ENCODE measurements around the gene ZNF831. TPM values are rescaled to one million over a fixed set of nuclear protein-coding genes. Genes with fewer than 3 reads are reported as not detected.

The ZNF831 gene
- total RNA-seq, 4 donors from 2014 or later: 0.20 to 0.30 (median 0.24) TPM

DNA sequence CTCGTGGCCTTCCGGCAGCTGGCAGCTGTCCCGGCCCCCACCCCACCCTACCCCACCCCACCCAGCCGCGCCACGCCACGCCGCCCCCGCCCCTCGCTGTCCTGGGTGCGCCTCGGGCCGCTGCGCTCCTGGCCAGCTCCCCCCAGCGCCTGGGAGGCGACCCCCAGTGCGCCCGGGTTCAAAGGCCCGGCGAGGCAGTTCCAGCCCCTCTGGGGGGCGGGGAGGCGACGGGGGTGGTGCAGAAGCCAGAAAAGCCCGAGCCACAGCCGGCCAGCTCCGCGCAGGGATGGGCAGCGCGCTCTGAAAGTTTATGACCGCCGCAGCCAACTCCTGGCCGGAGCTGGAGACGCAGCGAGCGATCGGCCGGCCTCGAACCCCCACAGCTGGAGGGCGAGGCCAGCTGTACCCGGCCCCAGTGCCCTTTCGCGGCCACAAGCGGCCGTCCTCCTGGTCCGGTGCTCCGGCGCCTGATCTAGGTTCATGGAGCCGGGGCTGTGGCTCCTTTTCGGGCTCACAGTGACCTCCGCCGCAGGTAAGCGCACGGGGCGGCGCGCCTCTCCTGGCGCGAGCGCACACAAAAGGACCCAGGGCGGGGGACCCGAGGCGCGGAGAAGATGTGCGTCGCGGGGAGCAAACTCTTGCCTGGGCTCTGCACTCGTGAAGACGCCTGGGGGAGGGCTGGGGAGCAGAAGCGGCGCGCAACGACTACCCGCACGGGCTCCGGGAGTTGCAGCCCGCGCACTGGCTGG lies 136.9 kb downstream of the ZNF831 start, which contains the start of gene EDN3:
TSS of gene EDN3 (plus strand) at position 279 of the 749 bp plus-strand sequence. CDS start at position 481, 202 bp downstream.
- intact Hi-C loops (cut with DNase I; ENCODE audit: low total_unique reads): no loop called here

DNA sequence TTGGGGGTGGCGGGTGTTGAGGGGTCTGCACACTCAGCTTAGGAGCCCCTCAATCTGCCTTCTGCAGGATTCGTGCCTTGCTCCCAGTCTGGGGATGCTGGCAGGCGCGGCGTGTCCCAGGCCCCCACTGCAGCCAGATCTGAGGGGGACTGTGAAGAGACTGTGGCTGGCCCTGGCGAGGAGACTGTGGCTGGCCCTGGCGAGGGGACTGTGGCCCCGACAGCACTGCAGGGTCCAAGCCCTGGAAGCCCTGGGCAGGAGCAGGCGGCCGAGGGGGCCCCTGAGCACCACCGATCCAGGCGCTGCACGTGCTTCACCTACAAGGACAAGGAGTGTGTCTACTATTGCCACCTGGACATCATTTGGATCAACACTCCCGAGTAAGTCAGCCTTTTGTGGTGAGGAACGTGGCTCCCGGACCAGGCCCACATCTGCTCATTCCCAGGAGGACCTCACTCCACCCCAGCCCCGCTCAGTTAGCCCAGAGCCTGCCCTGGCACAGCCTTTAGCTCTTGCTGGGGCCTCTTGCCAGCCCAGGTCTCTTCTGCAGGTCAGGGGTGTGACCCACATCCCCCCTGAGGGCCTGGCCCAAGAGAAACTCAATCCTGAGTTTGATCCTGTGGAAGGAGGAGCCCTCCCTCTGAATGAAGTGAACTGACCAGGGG lies 137.9 kb downstream of the ZNF831 start:
- no peak for TF ChIP-seq POLR2A (IDR thresholded peaks at IDR 0.05)
- TF ChIP-seq, protein P1, sequence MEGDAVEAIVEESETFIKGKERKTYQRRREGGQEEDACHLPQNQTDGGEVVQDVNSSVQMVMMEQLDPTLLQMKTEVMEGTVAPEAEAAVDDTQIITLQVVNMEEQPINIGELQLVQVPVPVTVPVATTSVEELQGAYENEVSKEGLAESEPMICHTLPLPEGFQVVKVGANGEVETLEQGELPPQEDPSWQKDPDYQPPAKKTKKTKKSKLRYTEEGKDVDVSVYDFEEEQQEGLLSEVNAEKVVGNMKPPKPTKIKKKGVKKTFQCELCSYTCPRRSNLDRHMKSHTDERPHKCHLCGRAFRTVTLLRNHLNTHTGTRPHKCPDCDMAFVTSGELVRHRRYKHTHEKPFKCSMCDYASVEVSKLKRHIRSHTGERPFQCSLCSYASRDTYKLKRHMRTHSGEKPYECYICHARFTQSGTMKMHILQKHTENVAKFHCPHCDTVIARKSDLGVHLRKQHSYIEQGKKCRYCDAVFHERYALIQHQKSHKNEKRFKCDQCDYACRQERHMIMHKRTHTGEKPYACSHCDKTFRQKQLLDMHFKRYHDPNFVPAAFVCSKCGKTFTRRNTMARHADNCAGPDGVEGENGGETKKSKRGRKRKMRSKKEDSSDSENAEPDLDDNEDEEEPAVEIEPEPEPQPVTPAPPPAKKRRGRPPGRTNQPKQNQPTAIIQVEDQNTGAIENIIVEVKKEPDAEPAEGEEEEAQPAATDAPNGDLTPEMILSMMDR (IDR thresholded peaks at IDR 0.05): no peak
- no peak overlapping the region for H3K4me3 ChIP-seq (ENCODE audit: low read depth, poor library complexity, severe bottlenecking)
- intact Hi-C loops (cut with DNase I; ENCODE audit: low total_unique reads): no loop called here
- DNase-seq (ENCODE audit: low spot score in 2 of 2): no peak
- 55 to 75% methylated on average over 8 to 17 of the region's 17 CpGs for WGBS, 2 donors

More for the DNA sequence above, 136.9 kb downstream of the ZNF831 start, which contains the start of gene EDN3:
- H3K4me3 ChIP-seq (ENCODE audit: low read depth, poor library complexity, severe bottlenecking): no peak within 1 kb of the TSS
- DNase-seq (ENCODE audit: low spot score in 2 of 2): no peak
- 2 to 5% methylated on average over 46 to 52 of the region's 77 CpGs for WGBS, 2 donors
- TF ChIP-seq, protein P1 (IDR thresholded peaks at IDR 0.05): no peak

DNA sequence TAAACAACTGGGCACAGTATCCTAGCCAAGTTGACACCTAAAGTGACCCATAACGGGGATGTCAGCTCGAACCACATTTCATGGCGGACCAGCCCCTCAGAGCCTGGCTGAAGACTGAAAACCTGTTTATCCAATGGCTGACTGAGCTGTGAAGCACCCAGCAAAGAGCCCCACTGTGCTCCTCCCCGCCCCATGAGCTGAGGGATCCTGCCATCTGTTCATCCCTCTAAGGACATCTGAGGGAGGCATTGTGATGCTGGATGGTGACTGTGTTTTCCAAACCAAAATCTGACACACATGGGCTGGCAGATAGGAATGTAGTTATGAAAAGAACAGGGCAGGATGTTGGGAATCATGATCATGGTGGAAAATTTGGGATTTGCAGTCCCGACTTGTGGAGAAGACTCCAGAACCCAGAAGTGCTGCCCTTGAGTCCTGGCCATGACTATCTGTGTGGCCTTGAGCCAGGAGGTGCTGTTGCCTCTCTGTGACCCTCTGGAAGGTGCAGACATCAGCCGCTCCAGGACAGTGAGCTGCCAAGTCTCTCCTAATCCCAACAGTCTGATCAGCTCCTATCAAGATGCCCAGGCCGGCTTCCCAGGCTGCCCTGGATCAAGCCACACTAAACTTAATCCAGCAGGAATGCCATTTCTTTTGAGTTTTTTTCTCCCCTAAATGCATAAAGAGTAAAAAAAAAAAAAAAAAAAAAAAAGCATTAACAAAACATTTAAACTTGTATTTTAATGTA lies 142.5 kb downstream of the ZNF831 start:
- WGBS, 2 donors: 81 to 88% methylated on average over 7 of the region's 7 CpGs
- intact Hi-C loops (cut with DNase I; ENCODE audit: low total_unique reads): no loop called here
- no peak overlapping the region for H3K4me3 ChIP-seq (ENCODE audit: low read depth, poor library complexity, severe bottlenecking)
- DNase-seq (ENCODE audit: low spot score in 2 of 2): no peak
- TF ChIP-seq, protein P1 (IDR thresholded peaks at IDR 0.05): no peak
- no peak for TF ChIP-seq POLR2A (IDR thresholded peaks at IDR 0.05)

DNA sequence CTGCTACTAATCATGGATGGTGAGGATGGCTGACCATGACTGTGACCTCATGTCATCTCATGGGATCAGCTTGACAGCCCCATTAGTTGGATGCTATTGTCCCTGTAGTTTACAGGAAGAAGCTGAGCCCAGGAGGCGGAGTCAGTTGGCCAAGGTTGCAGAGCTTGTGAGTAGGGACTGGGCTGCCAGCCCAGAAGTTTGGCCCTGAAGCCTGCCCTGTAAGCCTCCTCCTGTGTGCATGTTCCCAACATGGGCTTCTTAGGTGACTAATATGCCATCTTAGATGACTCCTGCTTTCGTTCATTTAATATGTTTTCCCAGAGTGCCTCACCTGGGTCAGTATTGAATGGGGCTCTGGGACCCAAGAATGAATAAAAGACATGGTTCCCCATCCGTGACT lies 143.6 kb downstream of the ZNF831 start:
- intact Hi-C loops (cut with DNase I; ENCODE audit: low total_unique reads): no loop called here
- WGBS, 2 donors: 67 to 70% methylated on average over 3 of the region's 3 CpGs
- TF ChIP-seq POLR2A (IDR thresholded peaks at IDR 0.05): no peak
- TF ChIP-seq, protein P1 (IDR thresholded peaks at IDR 0.05): no peak

More for the DNA sequence above, 143.6 kb downstream of the ZNF831 start:
- DNase-seq (ENCODE audit: low spot score in 2 of 2): no peak
- H3K4me3 ChIP-seq (ENCODE audit: low read depth, poor library complexity, severe bottlenecking): no peak overlapping the region

Other genes with a start within 250 kb of the ZNF831 start
- gene NELFCD, start 182.6 kb upstream of the ZNF831 start, total RNA-seq: 10 to 100 TPM; 36.9 to 53.8 (median 44.6) TPM
- gene CTSZ, start 156.6 kb upstream of the ZNF831 start, total RNA-seq: 10 to 100 TPM; 30.1 to 64.1 (median 40.0) TPM
- gene TUBB1, start 144.4 kb upstream of the ZNF831 start, total RNA-seq: under 1 TPM in 1 of 4 donors, not detected in 3; 0.04 TPM
- gene ATP5F1E, start 131.5 kb upstream of the ZNF831 start, total RNA-seq: 10 to 100 TPM in 3 of 4 donors, 1 to 10 TPM in 1; 9.9 to 21.1 (median 15.2) TPM
- gene PRELID3B, start 121.0 kb upstream of the ZNF831 start, total RNA-seq: 10 to 100 TPM; 38.3 to 50.8 (median 49.1) TPM
- gene EDN3, start 136.8 kb downstream of the ZNF831 start, total RNA-seq: 10 to 100 TPM in 1 of 4 donors, 1 to 10 TPM in 1, under 1 TPM in 2; 0.38 to 11.9 (median 1.0) TPM

Data from lower leg skin (tissue), 4 donors.